Activated CD4-positive, alpha-beta T cell treated with anti-CD3 and anti-CD28 coated beads, Interleukin-2, amount 10 ng/mL, durations not matched to agents 7 days and 5 days (primary cell): Measurements from ENCODE around the gene SH3PXD2B. TPM values are rescaled to one million over a fixed set of nuclear protein-coding genes. Genes with fewer than 3 reads are reported as not detected.
"Not testable (repeated sequence)": the region's sequence is repeated elsewhere in the genome, so short reads cannot be mapped to it uniquely, and the experiment has no call there.

ENCODE experiments used
- CTCF ChIA-PET: fragments of 350-600 bp; sonication (Branson Sonifier 250); formaldehyde crosslinking; loops from one replicate; lab custom pipeline; 2021; ENCODE audit warnings: antibody characterized with exemption; lab: Charles Lee
- POLR2A ChIA-PET: fragments of 350-600 bp; sonication (Branson Sonifier 250); formaldehyde crosslinking; loops from one replicate; lab custom pipeline; 2021; ENCODE audit warnings: antibody characterized with exemption; lab: Charles Lee
- DNase-seq: peaks from one replicate; pipeline ENCODE4 v3.0.0-alpha.2; 2020
- H3K27ac Mint-ChIP-seq: one replicate; pipeline ENCODE4 v1.8.0; 2021; ENCODE audit warnings: mild to moderate bottlenecking, moderate library complexity, mixed read lengths
- H3K27me3 Mint-ChIP-seq: one replicate; pipeline ENCODE4 v1.8.0; 2021; ENCODE audit warnings: mixed read lengths
- H3K36me3 Mint-ChIP-seq: one replicate; pipeline ENCODE4 v1.8.0; 2021; ENCODE audit warnings: low read depth, mixed read lengths
- H3K4me1 Mint-ChIP-seq: one replicate; pipeline ENCODE4 v1.8.0; 2021; ENCODE audit warnings: mixed read lengths
- H3K4me3 Mint-ChIP-seq: one replicate; pipeline ENCODE4 v1.8.0; 2021; ENCODE audit warnings: mild to moderate bottlenecking, moderate library complexity, mixed read lengths
- H3K9me3 Mint-ChIP-seq: one replicate; pipeline ENCODE4 v1.8.0; 2021; ENCODE audit warnings: mixed read lengths
- total RNA-seq, 2 experiments: library from RNA; stranded (reverse); gene quantifications; one replicate each; pipeline ENCODE4 v1.2.3, GENCODE V29; 2021

The SH3PXD2B gene
- total RNA-seq, 2 experiments from 2014 or later, result 0.33 to 0.35 TPM

- POLR2A ChIA-PET, result no interaction called here
- H3K27me3 Mint-ChIP-seq, result peaks cover 1% of the 10 kb centered on the region
- DNase-seq, result no peak
- H3K4me1 Mint-ChIP-seq, result no peaks in the 10 kb centered on the region
- no peak overlapping the region for H3K27ac Mint-ChIP-seq
- H3K36me3 Mint-ChIP-seq, result no peaks in the 10 kb centered on the region
- CTCF ChIA-PET, result interaction anchor here (1.4 kb wide), 1 partner anchor 26 kb away, joined by 3 read pairs; no protein-coding TSS in a partner anchor
- no peak overlapping the region for H3K4me3 Mint-ChIP-seq
- H3K9me3 Mint-ChIP-seq, result no peaks in the 10 kb centered on the region
These were observed 51.0 kb downstream of the SH3PXD2B start for GRCh38 chr5:172403189-172403796.

GRCh38 chr5:172402531-172403188 lies 51.7 kb downstream of the SH3PXD2B start:
- H3K36me3 Mint-ChIP-seq, result no peaks in the 10 kb centered on the region
- H3K4me3 Mint-ChIP-seq, result no peak overlapping the region
- no peak overlapping the region for H3K27ac Mint-ChIP-seq
- no peaks in the 10 kb centered on the region for H3K4me1 Mint-ChIP-seq
- ChIA-PET CTCF (no interaction called here), POLR2A (no interaction called here)
- DNase-seq, result no peak
- peaks cover 2% of the 10 kb centered on the region for H3K27me3 Mint-ChIP-seq
- H3K9me3 Mint-ChIP-seq, result peaks cover 2% of the 10 kb centered on the region

- POLR2A ChIA-PET, CTCF ChIA-PET, H3K4me3 Mint-ChIP-seq, H3K27me3 Mint-ChIP-seq, H3K27ac Mint-ChIP-seq, H3K36me3 Mint-ChIP-seq, DNase-seq, H3K4me1 Mint-ChIP-seq, H3K9me3 Mint-ChIP-seq: not testable (repeated sequence)
These were observed 52.3 kb downstream of the SH3PXD2B start for GRCh38 chr5:172402031-172402430.

GRCh38 chr5:172399826-172400225 lies 54.5 kb downstream of the SH3PXD2B start:
- no peak overlapping the region for H3K4me3 Mint-ChIP-seq
- H3K4me1 Mint-ChIP-seq, result peaks cover 9% of the 10 kb centered on the region
- H3K27me3 Mint-ChIP-seq, result peaks cover 2% of the 10 kb centered on the region
- ChIA-PET POLR2A (no interaction called here), CTCF (no interaction called here)
- peaks cover 11% of the 10 kb centered on the region for H3K9me3 Mint-ChIP-seq
- no peak overlapping the region for H3K27ac Mint-ChIP-seq
- H3K36me3 Mint-ChIP-seq, result no peaks in the 10 kb centered on the region
- no peak for DNase-seq

- peaks cover 5% of the 10 kb centered on the region for H3K27me3 Mint-ChIP-seq
These were observed 55.0 kb downstream of the SH3PXD2B start for GRCh38 chr5:172399336-172399735.

GRCh38 chr5:172398645-172399044 lies 55.7 kb downstream of the SH3PXD2B start:
- CTCF ChIA-PET, H3K4me3 Mint-ChIP-seq, H3K27me3 Mint-ChIP-seq, H3K36me3 Mint-ChIP-seq, DNase-seq, POLR2A ChIA-PET, H3K27ac Mint-ChIP-seq: not testable (repeated sequence)
- peaks cover 12% of the 10 kb centered on the region for H3K4me1 Mint-ChIP-seq
- peaks cover 17% of the 10 kb centered on the region for H3K9me3 Mint-ChIP-seq

More at GRCh38 chr5:172399336-172399735, 55.0 kb downstream of the SH3PXD2B start:
- CTCF ChIA-PET, result no interaction called here
- no peak overlapping the region for H3K4me3 Mint-ChIP-seq
- H3K4me1 Mint-ChIP-seq, result peaks cover 10% of the 10 kb centered on the region
- POLR2A ChIA-PET, result no interaction called here
- no peaks in the 10 kb centered on the region for H3K36me3 Mint-ChIP-seq
- peaks cover 13% of the 10 kb centered on the region for H3K9me3 Mint-ChIP-seq
- DNase-seq, result no peak
- H3K27ac Mint-ChIP-seq, result no peak overlapping the region

- H3K4me3 Mint-ChIP-seq, H3K27me3 Mint-ChIP-seq, POLR2A ChIA-PET, H3K36me3 Mint-ChIP-seq, DNase-seq, H3K27ac Mint-ChIP-seq: not testable (repeated sequence)
- Mint-ChIP-seq H3K9me3 (peaks cover 17% of the 10 kb centered on the region), H3K4me1 (peaks cover 12% of the 10 kb centered on the region)
- CTCF ChIA-PET, result interaction anchor here (0.7 kb wide), 1 partner anchor 14 kb away, joined by 6 read pairs; no protein-coding TSS in a partner anchor
These were observed 57.3 kb downstream of the SH3PXD2B start for GRCh38 chr5:172396994-172397393.

GRCh38 chr5:172396220-172396619 lies 58.1 kb downstream of the SH3PXD2B start:
- Mint-ChIP-seq H3K4me3 (no peak overlapping the region), H3K4me1 (peaks cover 12% of the 10 kb centered on the region), H3K27ac (no peak overlapping the region), H3K27me3 (peaks cover 8% of the 10 kb centered on the region), H3K9me3 (peaks cover 17% of the 10 kb centered on the region), H3K36me3 (no peaks in the 10 kb centered on the region)
- DNase-seq, result no peak
- POLR2A ChIA-PET, result no interaction called here
- CTCF ChIA-PET, result interaction anchor here (0.6 to 0.7 kb wide), 2 partner anchors 13 to 94 kb away, joined by 3 to 6 read pairs; no protein-coding TSS in a partner anchor

GRCh38 chr5:172395483-172395882 lies 58.8 kb downstream of the SH3PXD2B start:
- peaks cover 9% of the 10 kb centered on the region for H3K27me3 Mint-ChIP-seq
- POLR2A ChIA-PET, result no interaction called here
- no peak overlapping the region for H3K27ac Mint-ChIP-seq
- H3K36me3 Mint-ChIP-seq, result no peaks in the 10 kb centered on the region
- peaks cover 17% of the 10 kb centered on the region for H3K9me3 Mint-ChIP-seq
- CTCF ChIA-PET, result no interaction called here
- peaks cover 12% of the 10 kb centered on the region for H3K4me1 Mint-ChIP-seq
- DNase-seq, result no peak
- H3K4me3 Mint-ChIP-seq, result no peak overlapping the region

GRCh38 chr5:172389578-172390112 lies 64.7 kb downstream of the SH3PXD2B start:
- ChIA-PET CTCF (interaction anchor here (0.6 kb wide), 1 partner anchor 775 kb away, joined by 3 read pairs; no protein-coding TSS in a partner anchor), POLR2A (no interaction called here)
- Mint-ChIP-seq H3K4me3 (no peak overlapping the region), H3K4me1 (peaks cover 2% of the 10 kb centered on the region), H3K36me3 (no peaks in the 10 kb centered on the region), H3K27ac (no peak overlapping the region), H3K27me3 (peaks cover 7% of the 10 kb centered on the region), H3K9me3 (peaks cover 6% of the 10 kb centered on the region)
- no peak for DNase-seq

GRCh38 chr5:172388246-172388733 lies 66.0 kb downstream of the SH3PXD2B start:
- DNase-seq, result no peak
- H3K27me3 Mint-ChIP-seq, result peaks cover 2% of the 10 kb centered on the region
- no peak overlapping the region for H3K27ac Mint-ChIP-seq
- H3K4me1 Mint-ChIP-seq, result no peaks in the 10 kb centered on the region
- H3K4me3 Mint-ChIP-seq, result no peak overlapping the region
- no peaks in the 10 kb centered on the region for H3K36me3 Mint-ChIP-seq
- H3K9me3 Mint-ChIP-seq, result no peaks in the 10 kb centered on the region
- ChIA-PET CTCF (no interaction called here), POLR2A (no interaction called here)

GRCh38 chr5:172385707-172386106 lies 68.6 kb downstream of the SH3PXD2B start:
- DNase-seq, result no peak
- Mint-ChIP-seq H3K4me3 (no peak overlapping the region), H3K4me1 (no peaks in the 10 kb centered on the region), H3K27me3 (no peaks in the 10 kb centered on the region), H3K36me3 (no peaks in the 10 kb centered on the region), H3K27ac (no peak overlapping the region), H3K9me3 (no peaks in the 10 kb centered on the region)
- ChIA-PET CTCF (no interaction called here), POLR2A (no interaction called here)

GRCh38 chr5:172385010-172385563 lies 69.2 kb downstream of the SH3PXD2B start:
- no peaks in the 10 kb centered on the region for H3K9me3 Mint-ChIP-seq
- no peaks in the 10 kb centered on the region for H3K36me3 Mint-ChIP-seq
- H3K27me3 Mint-ChIP-seq, result peaks cover 2% of the 10 kb centered on the region
- H3K4me1 Mint-ChIP-seq, result no peaks in the 10 kb centered on the region
- ChIA-PET POLR2A (no interaction called here), CTCF (no interaction called here)
- no peak overlapping the region for H3K4me3 Mint-ChIP-seq
- no peak for DNase-seq
- H3K27ac Mint-ChIP-seq, result no peak overlapping the region
